Measurements from ENCODE around the gene TMPRSS11B. TPM values are rescaled to one million over a fixed set of nuclear protein-coding genes. Genes with fewer than 3 reads are reported as not detected.
"Not testable (repeated sequence)": the region's sequence is repeated elsewhere in the genome, so short reads cannot be mapped to it uniquely, and the experiment has no call there.

The TMPRSS11B gene
- total RNA-seq, 1 donor from 2014 or later: 1.0 TPM

- Mint-ChIP-seq H3K36me3 (no peaks in the 10 kb centered on the region), H3K27ac (no peak overlapping the region), H3K4me3 (no peak overlapping the region), H3K9me3 (no peaks in the 10 kb centered on the region), H3K27me3 (no peaks in the 10 kb centered on the region), H3K4me1 (ENCODE audit: unreplicated experiment) (peaks cover 4% of the 10 kb centered on the region)
- DNase-seq (ENCODE audit: extremely low spot score, unreplicated experiment): no peak
- TF ChIP-seq CTCF (conservative IDR thresholded peaks at IDR 0.05): no peak
These were observed 37.6 kb upstream of the TMPRSS11B start for GRCh38 chr4:68283095-68283494.

GRCh38 chr4:68281796-68282740 lies 36.6 kb upstream of the TMPRSS11B start:
- not testable (repeated sequence) for H3K36me3 Mint-ChIP-seq; H3K9me3 Mint-ChIP-seq; H3K4me1 Mint-ChIP-seq (ENCODE audit: unreplicated experiment); H3K27me3 Mint-ChIP-seq; H3K4me3 Mint-ChIP-seq; DNase-seq (ENCODE audit: extremely low spot score, unreplicated experiment)
- peak overlapping the region; percentile 8 for H3K27ac Mint-ChIP-seq

GRCh38 chr4:68278029-68278428 lies 32.5 kb upstream of the TMPRSS11B start:
- H3K27me3 Mint-ChIP-seq: peaks cover 8% of the 10 kb centered on the region
- H3K9me3 Mint-ChIP-seq: no peaks in the 10 kb centered on the region
- H3K36me3 Mint-ChIP-seq: no peaks in the 10 kb centered on the region
- peaks cover 4% of the 10 kb centered on the region for H3K4me1 Mint-ChIP-seq (ENCODE audit: unreplicated experiment)
- TF ChIP-seq CTCF (conservative IDR thresholded peaks at IDR 0.05): no peak
- no peak overlapping the region for H3K4me3 Mint-ChIP-seq
- no peak for DNase-seq (ENCODE audit: extremely low spot score, unreplicated experiment)
- H3K27ac Mint-ChIP-seq: no peak overlapping the region

- Mint-ChIP-seq H3K9me3 (no peaks in the 10 kb centered on the region), H3K4me1 (ENCODE audit: unreplicated experiment) (peaks cover 4% of the 10 kb centered on the region), H3K4me3 (no peak overlapping the region), H3K27me3 (peaks cover 11% of the 10 kb centered on the region), H3K36me3 (no peaks in the 10 kb centered on the region), H3K27ac (no peak overlapping the region)
- TF ChIP-seq CTCF (conservative IDR thresholded peaks at IDR 0.05): no peak
- no peak for DNase-seq (ENCODE audit: extremely low spot score, unreplicated experiment)
These were observed 32.1 kb upstream of the TMPRSS11B start for GRCh38 chr4:68277627-68278026.

- Mint-ChIP-seq H3K27me3 (peaks cover 30% of the 10 kb centered on the region), H3K36me3 (no peaks in the 10 kb centered on the region), H3K4me1 (ENCODE audit: unreplicated experiment) (peaks cover 4% of the 10 kb centered on the region), H3K27ac (no peak overlapping the region), H3K9me3 (no peaks in the 10 kb centered on the region), H3K4me3 (peak overlapping the region; percentile 9)
- no peak for TF ChIP-seq CTCF (conservative IDR thresholded peaks at IDR 0.05)
- DNase-seq (ENCODE audit: extremely low spot score, unreplicated experiment): no peak
These were observed 27.4 kb upstream of the TMPRSS11B start for GRCh38 chr4:68272860-68273259.

GRCh38 chr4:68272380-68272779 lies 26.9 kb upstream of the TMPRSS11B start:
- no peak for DNase-seq (ENCODE audit: extremely low spot score, unreplicated experiment)
- Mint-ChIP-seq H3K27ac (no peak overlapping the region), H3K36me3 (no peaks in the 10 kb centered on the region), H3K9me3 (no peaks in the 10 kb centered on the region), H3K27me3 (peaks cover 30% of the 10 kb centered on the region), H3K4me1 (ENCODE audit: unreplicated experiment) (peaks cover 4% of the 10 kb centered on the region), H3K4me3 (peak overlapping the region; percentile 84)
- no peak for TF ChIP-seq CTCF (conservative IDR thresholded peaks at IDR 0.05)
